GM18498 (cell line): Measurements from ENCODE around the gene RPS19.

ENCODE experiments used
- ATAC-seq: cut with Tn5 transposase; IDR thresholded peaks from one replicate; pipeline ENCODE4 v1.9.1; 2021; ENCODE audit warnings: mild to moderate bottlenecking, moderate library complexity; ENCODE audit not compliant: unreplicated experiment

RPS19 gene

GRCh38 chr19:41897181-41897580 lies 37.1 kb downstream of the RPS19 start:
- no peak for ATAC-seq

GRCh38 chr19:41897820-41898219 lies 37.8 kb downstream of the RPS19 start:
- no peak for ATAC-seq

- ATAC-seq: no peak
Measured at GRCh38 chr19:41898235-41898634, 38.2 kb downstream of the RPS19 start.

GRCh38 chr19:41901707-41902360 lies 41.8 kb downstream of the RPS19 start:
- no peak for ATAC-seq

GRCh38 chr19:41902594-41902993 lies 42.5 kb downstream of the RPS19 start:
- ATAC-seq: no peak

- ATAC-seq: no peak
Measured at GRCh38 chr19:41903193-41903953, 43.3 kb downstream of the RPS19 start.

GRCh38 chr19:41904118-41904870 lies 44.2 kb downstream of the RPS19 start:
- no peak for ATAC-seq

- no peak for ATAC-seq
Measured at GRCh38 chr19:41905273-41906002, 45.4 kb downstream of the RPS19 start.

GRCh38 chr19:41906271-41906670 lies 46.2 kb downstream of the RPS19 start:
- no peak for ATAC-seq

GRCh38 chr19:41906916-41907680 lies 47.0 kb downstream of the RPS19 start:
- ATAC-seq: no peak

- no peak for ATAC-seq
Measured at GRCh38 chr19:41907994-41908615, 48.0 kb downstream of the RPS19 start.

GRCh38 chr19:41908724-41909464 lies 48.8 kb downstream of the RPS19 start:
- ATAC-seq: no peak

GRCh38 chr19:41909706-41910105 lies 49.7 kb downstream of the RPS19 start:
- no peak for ATAC-seq

- no peak for ATAC-seq
Measured at GRCh38 chr19:41910240-41910991, 50.4 kb downstream of the RPS19 start.

- ATAC-seq: no peak
Measured at GRCh38 chr19:41910992-41911888, 51.2 kb downstream of the RPS19 start.

GRCh38 chr19:41911889-41912731 lies 52.1 kb downstream of the RPS19 start:
- ATAC-seq: no peak
